ENCODE data around the gene RAN. TPM values are rescaled to one million over a fixed set of nuclear protein-coding genes. Genes with fewer than 3 reads are reported as not detected.
"Not testable (repeated sequence)": the region's sequence is repeated elsewhere in the genome, so short reads cannot be mapped to it uniquely, and the experiment has no call there.

RAN gene
- total and polyA plus RNA-seq, 4 donors = 265 to 559 (median 488) TPM

DNA sequence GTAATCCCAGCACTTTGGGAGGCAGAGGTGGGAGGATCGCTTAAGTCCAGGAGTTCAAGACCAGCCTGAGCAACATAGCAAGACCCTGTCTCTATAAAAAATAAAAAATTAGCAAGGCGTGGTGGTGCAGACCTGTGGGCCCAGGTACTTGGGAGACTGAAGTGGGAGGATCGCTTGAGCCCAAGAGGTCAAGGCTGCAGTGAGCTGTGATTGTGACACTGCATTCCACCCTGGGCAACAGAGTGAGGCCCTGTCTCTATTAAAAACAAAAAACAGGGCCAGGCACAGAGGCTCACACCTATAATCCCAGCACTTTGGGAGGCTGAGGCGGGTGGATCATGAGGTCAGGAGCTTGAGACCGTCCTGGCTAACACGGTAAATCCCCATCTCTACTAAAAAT, 23.8 kb upstream of the RAN start:
- not testable (repeated sequence) for H3K9me3 ChIP-seq (ENCODE audit: control insufficient read depth, insufficient read depth, low read length); H3K4me3 ChIP-seq (ENCODE audit: low read depth, low read length); H3K27ac ChIP-seq (ENCODE audit: low read depth, low read length); H3K27me3 ChIP-seq (ENCODE audit: control insufficient read depth, insufficient read depth, low read length); DNase-seq (ENCODE audit: low read depth in 4 of 6, low spot score in 6 of 6); H3K4me1 ChIP-seq (ENCODE audit: control insufficient read depth, insufficient read depth, low read length); H3K36me3 ChIP-seq (ENCODE audit: control insufficient read depth, insufficient read depth, low read length)
- 100% methylated on average over 3 of the region's 6 CpGs for WGBS (ENCODE audit: insufficient coverage)

DNA sequence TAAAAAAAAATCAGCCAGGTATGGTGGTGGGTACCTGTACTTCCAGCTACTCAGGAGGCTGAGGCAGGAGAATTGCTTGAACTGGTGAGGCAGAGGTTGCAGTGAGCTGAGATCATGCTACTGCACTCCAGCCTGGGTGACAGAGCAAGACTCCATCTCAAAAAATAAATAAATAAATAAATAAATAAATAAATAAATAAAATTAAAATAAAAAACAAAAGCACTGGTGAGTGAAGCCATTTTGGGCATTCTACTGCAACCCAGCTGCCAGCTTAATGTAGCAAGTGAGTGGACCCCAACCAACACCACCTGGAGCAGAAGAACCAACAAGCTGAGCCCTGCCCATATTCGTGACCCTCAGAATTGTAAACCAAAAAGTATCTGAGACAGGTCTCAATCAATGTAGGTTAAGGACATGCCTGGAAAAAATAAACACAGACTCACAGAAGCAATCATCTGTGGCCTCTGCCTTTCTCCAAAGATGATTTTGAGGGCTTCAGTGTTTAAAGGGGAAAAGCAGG, 23.0 kb upstream of the RAN start:
- H3K4me1 ChIP-seq (ENCODE audit: control insufficient read depth, insufficient read depth, low read length); H3K36me3 ChIP-seq (ENCODE audit: control insufficient read depth, insufficient read depth, low read length); DNase-seq (ENCODE audit: low read depth in 4 of 6, low spot score in 6 of 6); H3K27ac ChIP-seq (ENCODE audit: low read depth, low read length); H3K27me3 ChIP-seq (ENCODE audit: control insufficient read depth, insufficient read depth, low read length); H3K9me3 ChIP-seq (ENCODE audit: control insufficient read depth, insufficient read depth, low read length); H3K4me3 ChIP-seq (ENCODE audit: low read depth, low read length): not testable (repeated sequence)
- no CpG with 5 or more reads among the region's 1 CpG for WGBS (ENCODE audit: insufficient coverage)

DNA sequence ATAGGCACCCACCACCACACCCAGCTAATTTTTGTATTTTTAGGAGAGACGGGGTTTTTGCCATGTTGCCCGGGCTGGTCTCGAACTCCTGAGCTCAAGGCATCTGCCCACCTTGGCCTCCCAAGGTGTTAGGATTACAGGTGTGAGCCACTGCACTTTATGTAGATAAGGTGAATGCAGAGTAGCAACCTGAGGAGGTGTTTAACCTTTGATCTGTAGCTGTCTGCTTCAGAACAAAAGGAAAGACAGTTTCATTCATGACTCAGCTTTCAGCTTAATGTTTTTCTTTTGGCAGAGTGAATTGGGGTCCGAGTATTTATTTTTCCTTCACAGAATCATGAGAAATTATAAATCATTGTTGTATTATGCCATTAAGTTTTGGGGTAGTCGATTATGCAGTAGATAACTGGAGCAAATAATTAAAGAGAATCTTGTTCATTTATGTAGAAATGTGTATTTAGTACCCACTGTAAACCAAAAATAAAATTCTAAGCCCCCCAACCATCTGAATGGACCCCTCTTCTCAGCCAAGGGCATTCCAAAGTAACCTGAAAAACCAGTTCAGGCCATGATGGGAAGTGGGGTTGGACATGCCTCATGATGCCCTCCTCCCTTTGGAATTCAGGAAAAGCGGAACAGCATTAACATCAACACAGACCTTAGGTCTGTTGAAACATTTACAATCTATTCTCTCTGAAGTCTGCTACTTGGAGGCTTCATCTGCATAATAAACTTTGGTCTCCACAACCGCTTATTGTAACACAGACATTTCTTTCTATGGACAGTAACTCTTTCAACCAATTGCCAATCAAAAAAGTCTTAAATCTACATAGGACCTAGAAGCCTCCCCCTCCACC, 22.1 kb upstream of the RAN start:
- Histone ChIP-seq H3K4me3 (ENCODE audit: low read depth, low read length) (no peak overlapping the region), H3K27me3 (ENCODE audit: control insufficient read depth, insufficient read depth, low read length) (no peaks in the 10 kb centered on the region), H3K36me3 (ENCODE audit: control insufficient read depth, insufficient read depth, low read length) (no peaks in the 10 kb centered on the region), H3K9me3 (ENCODE audit: control insufficient read depth, insufficient read depth, low read length) (no peaks in the 10 kb centered on the region), H3K4me1 (ENCODE audit: control insufficient read depth, insufficient read depth, low read length) (peaks cover 4% of the 10 kb centered on the region), H3K27ac (ENCODE audit: low read depth, low read length) (no peak overlapping the region)
- no peak for DNase-seq (ENCODE audit: low read depth in 4 of 6, low spot score in 6 of 6)
- WGBS (ENCODE audit: insufficient coverage) = 81% methylated on average over 5 of the region's 7 CpGs

DNA sequence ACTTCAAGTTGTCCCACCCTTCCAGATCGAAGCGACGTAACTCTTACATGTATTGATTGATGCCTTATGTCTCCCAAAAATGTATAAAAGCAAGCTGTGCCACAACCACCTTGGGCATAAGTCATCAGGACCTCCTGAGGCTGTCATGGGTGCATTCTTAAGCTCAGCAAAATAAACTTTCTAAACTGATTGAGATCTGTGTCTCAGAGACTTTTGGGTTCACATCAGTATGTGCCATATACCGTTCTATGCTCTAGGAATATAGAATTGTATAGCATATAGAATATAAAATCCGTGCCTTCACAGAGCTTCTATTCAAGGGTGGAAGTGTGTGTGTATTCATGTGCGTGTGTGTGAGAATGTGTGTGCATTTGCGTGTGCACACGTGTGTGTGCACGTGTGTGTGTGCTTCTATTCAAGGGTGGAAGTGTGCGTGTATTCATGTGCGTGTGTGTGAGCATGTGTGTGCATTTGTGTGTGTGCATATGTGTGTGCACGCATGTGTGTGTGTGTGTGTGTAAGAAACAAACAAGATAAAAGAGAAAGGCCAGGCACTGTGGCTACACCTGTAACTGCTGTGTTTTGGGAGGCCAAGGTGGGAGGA, 21.3 kb upstream of the RAN start:
- H3K4me3 ChIP-seq (ENCODE audit: low read depth, low read length) = no peak overlapping the region
- no peaks in the 10 kb centered on the region for H3K27me3 ChIP-seq (ENCODE audit: control insufficient read depth, insufficient read depth, low read length)
- DNase-seq (ENCODE audit: low read depth in 4 of 6, low spot score in 6 of 6) = no peak
- peaks cover 4% of the 10 kb centered on the region for H3K4me1 ChIP-seq (ENCODE audit: control insufficient read depth, insufficient read depth, low read length)
- WGBS (ENCODE audit: insufficient coverage) = 83% methylated on average over 11 of the region's 12 CpGs
- no peaks in the 10 kb centered on the region for H3K9me3 ChIP-seq (ENCODE audit: control insufficient read depth, insufficient read depth, low read length)
- no peak overlapping the region for H3K27ac ChIP-seq (ENCODE audit: low read depth, low read length)
- no peaks in the 10 kb centered on the region for H3K36me3 ChIP-seq (ENCODE audit: control insufficient read depth, insufficient read depth, low read length)

DNA sequence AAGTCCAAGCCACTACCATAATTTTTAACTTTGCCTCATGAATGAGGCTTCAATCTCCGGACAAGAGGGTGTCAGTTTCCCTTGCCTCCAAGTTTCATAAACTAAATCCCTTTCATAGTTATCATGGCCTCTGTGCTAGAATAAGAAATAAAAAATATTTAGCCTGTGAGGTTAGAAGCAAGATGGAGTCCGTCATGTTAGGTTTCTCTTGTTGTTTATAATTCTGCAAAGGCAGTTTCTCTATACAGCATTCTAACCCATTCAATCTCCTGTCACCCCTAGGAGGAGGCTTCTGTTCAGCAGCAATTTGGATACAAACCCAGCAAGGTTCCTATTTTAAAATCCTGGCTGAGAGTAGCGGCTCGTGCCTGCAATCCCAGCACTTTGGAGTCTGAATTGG, 15.8 kb upstream of the RAN start:
- Histone ChIP-seq H3K9me3 (ENCODE audit: control insufficient read depth, insufficient read depth, low read length) (no peaks in the 10 kb centered on the region), H3K4me1 (ENCODE audit: control insufficient read depth, insufficient read depth, low read length) (peaks cover 4% of the 10 kb centered on the region), H3K27me3 (ENCODE audit: control insufficient read depth, insufficient read depth, low read length) (no peaks in the 10 kb centered on the region), H3K36me3 (ENCODE audit: control insufficient read depth, insufficient read depth, low read length) (no peaks in the 10 kb centered on the region), H3K27ac (ENCODE audit: low read depth, low read length) (no peak overlapping the region), H3K4me3 (ENCODE audit: low read depth, low read length) (no peak overlapping the region)
- no peak for DNase-seq (ENCODE audit: low read depth in 4 of 6, low spot score in 6 of 6)
- no CpG with 5 or more reads among the region's 4 CpGs for WGBS (ENCODE audit: insufficient coverage)

DNA sequence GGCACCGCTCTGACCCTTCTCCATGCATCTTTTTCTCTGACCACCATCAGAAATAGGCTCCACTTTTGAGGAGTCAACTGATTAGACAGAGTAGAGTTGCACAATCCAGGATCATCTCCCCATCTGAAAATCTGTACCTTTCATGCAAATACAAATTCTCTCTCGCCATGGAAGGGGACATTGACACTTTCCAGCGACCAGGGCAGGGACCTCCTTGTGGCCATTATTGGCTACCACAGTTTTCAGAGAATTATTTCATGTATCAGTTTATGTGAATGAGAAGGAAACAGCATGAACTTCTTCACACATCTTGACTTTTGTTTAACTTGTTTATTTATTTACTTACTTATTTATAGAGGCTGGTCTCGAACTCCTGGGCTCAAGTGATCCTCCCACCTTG, 13.8 kb upstream of the RAN start:
- WGBS (ENCODE audit: insufficient coverage) = 85% methylated on average over 2 of the region's 4 CpGs
- Histone ChIP-seq H3K4me3 (ENCODE audit: low read depth, low read length) (no peak overlapping the region), H3K9me3 (ENCODE audit: control insufficient read depth, insufficient read depth, low read length) (no peaks in the 10 kb centered on the region), H3K27me3 (ENCODE audit: control insufficient read depth, insufficient read depth, low read length) (no peaks in the 10 kb centered on the region), H3K36me3 (ENCODE audit: control insufficient read depth, insufficient read depth, low read length) (no peaks in the 10 kb centered on the region), H3K27ac (ENCODE audit: low read depth, low read length) (no peak overlapping the region), H3K4me1 (ENCODE audit: control insufficient read depth, insufficient read depth, low read length) (peaks cover 4% of the 10 kb centered on the region)
- no peak for DNase-seq (ENCODE audit: low read depth in 4 of 6, low spot score in 6 of 6)

DNA sequence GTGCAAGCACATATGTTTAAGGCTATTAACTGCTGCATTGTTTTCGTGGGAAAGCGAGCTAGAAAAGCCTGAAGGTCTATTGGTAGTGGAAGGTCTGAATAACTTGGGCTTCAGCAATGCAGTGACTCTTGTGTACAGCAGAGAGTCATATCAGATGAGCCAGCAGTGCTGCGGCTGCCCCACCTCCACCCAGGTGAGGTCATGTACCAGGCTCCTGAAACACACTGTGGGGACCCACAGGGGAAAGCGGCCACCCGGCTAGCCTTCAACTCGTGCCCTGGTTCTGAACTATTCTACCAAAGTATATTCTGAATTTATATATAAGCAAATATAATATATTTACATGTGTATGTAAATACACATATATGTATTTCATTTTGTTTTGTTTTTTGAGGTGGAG, 12.7 kb upstream of the RAN start:
- H3K27me3 ChIP-seq (ENCODE audit: control insufficient read depth, insufficient read depth, low read length) = no peaks in the 10 kb centered on the region
- WGBS (ENCODE audit: insufficient coverage) = 55% methylated on average over 2 of the region's 6 CpGs
- H3K4me1 ChIP-seq (ENCODE audit: control insufficient read depth, insufficient read depth, low read length) = no peaks in the 10 kb centered on the region
- H3K36me3 ChIP-seq (ENCODE audit: control insufficient read depth, insufficient read depth, low read length) = no peaks in the 10 kb centered on the region
- no peak for DNase-seq (ENCODE audit: low read depth in 4 of 6, low spot score in 6 of 6)
- H3K9me3 ChIP-seq (ENCODE audit: control insufficient read depth, insufficient read depth, low read length) = no peaks in the 10 kb centered on the region
- no peak overlapping the region for H3K4me3 ChIP-seq (ENCODE audit: low read depth, low read length)
- H3K27ac ChIP-seq (ENCODE audit: low read depth, low read length) = no peak overlapping the region

DNA sequence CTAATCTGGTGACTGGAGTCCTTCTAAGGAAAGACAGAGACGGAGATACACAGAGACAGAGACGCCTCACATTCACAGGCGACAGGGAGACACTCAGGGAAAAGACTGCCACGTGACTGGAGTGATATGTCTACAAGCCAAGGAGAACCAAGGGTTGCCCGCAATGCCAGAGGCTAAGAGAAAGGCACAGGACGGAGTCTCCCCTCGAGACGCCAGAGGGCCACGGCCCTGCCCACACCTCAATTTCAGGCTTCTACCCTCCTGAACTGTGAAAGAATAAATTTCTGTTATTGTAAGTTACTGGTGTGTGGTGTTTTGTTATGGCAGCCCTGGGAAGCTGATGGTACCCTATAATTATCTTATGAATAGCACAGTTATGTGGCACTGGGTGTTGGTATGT, 11.6 kb upstream of the RAN start:
- Histone ChIP-seq H3K9me3 (ENCODE audit: control insufficient read depth, insufficient read depth, low read length) (no peaks in the 10 kb centered on the region), H3K4me1 (ENCODE audit: control insufficient read depth, insufficient read depth, low read length) (no peaks in the 10 kb centered on the region), H3K27me3 (ENCODE audit: control insufficient read depth, insufficient read depth, low read length) (no peaks in the 10 kb centered on the region), H3K27ac (ENCODE audit: low read depth, low read length) (no peak overlapping the region), H3K4me3 (ENCODE audit: low read depth, low read length) (no peak overlapping the region), H3K36me3 (ENCODE audit: control insufficient read depth, insufficient read depth, low read length) (no peaks in the 10 kb centered on the region)
- 91% methylated on average over 4 of the region's 9 CpGs for WGBS (ENCODE audit: insufficient coverage)
- no peak for DNase-seq (ENCODE audit: low read depth in 4 of 6, low spot score in 6 of 6)

DNA sequence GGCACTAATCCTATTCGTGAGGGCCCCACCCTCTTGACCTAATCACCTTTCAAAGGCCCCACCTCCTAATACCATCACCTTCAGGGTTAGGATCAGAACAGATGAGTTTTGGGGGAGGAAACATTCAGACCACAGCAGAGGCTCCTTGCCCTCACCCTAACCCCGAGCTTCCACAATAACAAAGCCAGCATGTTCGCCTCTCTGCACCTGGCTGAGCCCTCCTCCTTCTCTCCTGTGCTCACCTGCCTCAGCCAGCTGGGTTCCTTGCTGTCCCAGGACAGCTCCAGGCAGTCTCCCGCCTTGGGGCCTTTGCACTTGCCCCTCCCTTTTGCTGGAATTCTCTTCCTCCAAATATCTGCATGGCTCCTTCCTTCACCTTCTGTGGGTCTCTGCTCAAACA, 9.7 kb upstream of the RAN start:
- DNase-seq (ENCODE audit: low read depth in 4 of 6, low spot score in 6 of 6) = no peak

DNA sequence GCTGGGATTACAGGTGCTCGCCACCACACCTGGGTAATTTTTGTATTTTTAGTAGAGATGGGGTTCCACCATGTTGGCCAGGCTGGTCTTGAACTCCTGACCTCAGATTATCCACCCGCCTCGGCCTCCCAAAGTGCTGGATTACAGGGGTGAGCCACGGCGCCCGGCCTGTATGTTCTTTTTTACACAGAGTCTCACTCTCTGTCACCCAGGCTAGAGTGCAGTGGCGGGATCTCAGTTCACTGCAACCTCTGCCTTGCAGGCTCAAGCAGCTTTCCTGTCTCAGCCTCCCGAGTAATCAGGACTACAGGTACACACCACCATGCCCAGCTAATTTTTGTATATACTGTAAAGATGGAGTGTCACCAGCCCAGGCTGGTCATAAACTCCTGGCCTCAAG, 9.1 kb upstream of the RAN start:
- not testable (repeated sequence) for H3K4me3 ChIP-seq (ENCODE audit: low read depth, low read length); H3K4me1 ChIP-seq (ENCODE audit: control insufficient read depth, insufficient read depth, low read length); H3K9me3 ChIP-seq (ENCODE audit: control insufficient read depth, insufficient read depth, low read length); H3K36me3 ChIP-seq (ENCODE audit: control insufficient read depth, insufficient read depth, low read length); DNase-seq (ENCODE audit: low read depth in 4 of 6, low spot score in 6 of 6); H3K27me3 ChIP-seq (ENCODE audit: control insufficient read depth, insufficient read depth, low read length); H3K27ac ChIP-seq (ENCODE audit: low read depth, low read length)
- 96% methylated on average over 5 of the region's 8 CpGs for WGBS (ENCODE audit: insufficient coverage)

More for the DNA sequence above, 9.7 kb upstream of the RAN start:
- Histone ChIP-seq H3K4me1 (ENCODE audit: control insufficient read depth, insufficient read depth, low read length) (no peaks in the 10 kb centered on the region), H3K27ac (ENCODE audit: low read depth, low read length) (no peak overlapping the region), H3K9me3 (ENCODE audit: control insufficient read depth, insufficient read depth, low read length) (no peaks in the 10 kb centered on the region), H3K4me3 (ENCODE audit: low read depth, low read length) (no peak overlapping the region), H3K36me3 (ENCODE audit: control insufficient read depth, insufficient read depth, low read length) (no peaks in the 10 kb centered on the region), H3K27me3 (ENCODE audit: control insufficient read depth, insufficient read depth, low read length) (no peaks in the 10 kb centered on the region)
- WGBS (ENCODE audit: insufficient coverage) = 93% methylated on average over 3 of the region's 4 CpGs
